Trophoblast cell (in vitro differentiated cells and primary cell): Measurements from ENCODE around the gene PAX9.

Experiments used
- DNase-seq, 2 donors: peaks; one replicate each; pipeline ENCODE4 v3.0.0-alpha.2; 2016
- H2AFZ ChIP-seq: 2 replicates; pipeline ENCODE4 v1.6.1; 2013; ENCODE audit warnings: low read length, moderate library complexity, mild to moderate bottlenecking; ENCODE audit not compliant: insufficient read depth, poor library complexity
- H2AK5ac ChIP-seq: 2 replicates; pipeline ENCODE4 v1.6.1; 2013; ENCODE audit warnings: mild to moderate bottlenecking, low read length
- H2BK120ac ChIP-seq: 2 replicates; pipeline ENCODE4 v1.6.1; 2013; ENCODE audit warnings: low read length, mild to moderate bottlenecking, moderate library complexity; ENCODE audit not compliant: insufficient read depth, poor library complexity
- H2BK12ac ChIP-seq: 2 replicates; pipeline ENCODE4 v1.6.1; 2013; ENCODE audit warnings: mild to moderate bottlenecking, low read length, moderate library complexity
- H2BK5ac ChIP-seq: 2 replicates; pipeline ENCODE4 v1.6.1; 2013; ENCODE audit warnings: low read length, low read depth, moderate library complexity, mild to moderate bottlenecking; ENCODE audit not compliant: poor library complexity
- H3K14ac ChIP-seq: 2 replicates; pipeline ENCODE4 v1.6.1; 2013; ENCODE audit warnings: mild to moderate bottlenecking, low read length
- H3K18ac ChIP-seq: 2 replicates; pipeline ENCODE4 v1.6.1; 2013; ENCODE audit warnings: mild to moderate bottlenecking, low read length
- H3K23ac ChIP-seq: 2 replicates; pipeline ENCODE4 v1.6.1; 2013; ENCODE audit warnings: low read length
- H3K27ac ChIP-seq: 2 replicates; pipeline ENCODE4 v1.5.1; 2013; ENCODE audit warnings: low read depth, mild to moderate bottlenecking, inconsistent platforms, low read length, moderate library complexity
- H3K27me3 ChIP-seq: 2 replicates; pipeline ENCODE4 v1.6.1; 2013; ENCODE audit warnings: inconsistent platforms, mild to moderate bottlenecking, low read length, moderate library complexity; ENCODE audit not compliant: insufficient read depth
- H3K36me3 ChIP-seq, 2 experiments: 1 replicate in 1 of 2; 2 replicates in 1 of 2; pipeline ENCODE4 v1.6.1; 2013; ENCODE audit warnings: low read length in 2 of 2, mild to moderate bottlenecking in 2 of 2, moderate library complexity in 1 of 2; ENCODE audit not compliant: insufficient read depth in 2 of 2, control insufficient read depth in 1 of 2
- H3K4ac ChIP-seq: 2 replicates; pipeline ENCODE4 v1.6.1; 2013; ENCODE audit warnings: low read depth, mild to moderate bottlenecking, low read length, moderate library complexity
- H3K4me1 ChIP-seq, 2 experiments: 1 replicate in 1 of 2; 2 replicates in 1 of 2; pipeline ENCODE4 v1.6.1; 2013; ENCODE audit warnings: low read length in 2 of 2, mild to moderate bottlenecking in 2 of 2, moderate library complexity in 1 of 2; ENCODE audit not compliant: insufficient read depth in 2 of 2, control insufficient read depth in 1 of 2
- H3K4me2 ChIP-seq: 2 replicates; pipeline ENCODE4 v1.6.1; 2013; ENCODE audit warnings: inconsistent platforms, mild to moderate bottlenecking, low read length, moderate library complexity
- H3K4me3 ChIP-seq: 2 replicates; pipeline ENCODE4 v1.5.1; 2013; ENCODE audit warnings: mild to moderate bottlenecking, low read depth, low read length, inconsistent platforms
- H3K79me1 ChIP-seq: one replicate; pipeline ENCODE4 v1.6.1; 2013; ENCODE audit warnings: low read length
- H3K79me2 ChIP-seq: 2 replicates; pipeline ENCODE4 v1.6.1; 2013; ENCODE audit warnings: low read length, mild to moderate bottlenecking; ENCODE audit not compliant: control insufficient read depth, insufficient read depth, poor library complexity
- H3K9ac ChIP-seq: 2 replicates; pipeline ENCODE4 v1.6.1; 2013; ENCODE audit warnings: mild to moderate bottlenecking, low read length
- H3K9me3 ChIP-seq: 2 replicates; pipeline ENCODE4 v1.6.1; 2013; ENCODE audit warnings: low read depth, mild to moderate bottlenecking, control low read depth, inconsistent platforms, low read length; ENCODE audit not compliant: insufficient read depth
- H4K12ac ChIP-seq: 2 replicates; pipeline ENCODE4 v1.6.1; 2013; ENCODE audit warnings: low read depth, mild to moderate bottlenecking, low read length, moderate library complexity
- H4K8ac ChIP-seq: 2 replicates; pipeline ENCODE4 v1.6.1; 2013; ENCODE audit warnings: low read depth, mild to moderate bottlenecking, low read length, moderate library complexity
- H4K91ac ChIP-seq: one replicate; pipeline ENCODE4 v1.6.1; 2013; ENCODE audit warnings: low read depth, mild to moderate bottlenecking, low read length, moderate library complexity
- WGBS: extraction: QIAGEN DNeasy Blood & Tissue Kit; methylation state at CpG from one replicate; pipeline ENCODE4 v1.1.7; 2013; ENCODE audit warnings: missing lambda C conversion rate; ENCODE audit not compliant: insufficient read length, insufficient coverage; ENCODE audit errors: extremely low coverage; 5-methylcytosine and 5-hydroxymethylcytosine counted together

Gene PAX9

DNA sequence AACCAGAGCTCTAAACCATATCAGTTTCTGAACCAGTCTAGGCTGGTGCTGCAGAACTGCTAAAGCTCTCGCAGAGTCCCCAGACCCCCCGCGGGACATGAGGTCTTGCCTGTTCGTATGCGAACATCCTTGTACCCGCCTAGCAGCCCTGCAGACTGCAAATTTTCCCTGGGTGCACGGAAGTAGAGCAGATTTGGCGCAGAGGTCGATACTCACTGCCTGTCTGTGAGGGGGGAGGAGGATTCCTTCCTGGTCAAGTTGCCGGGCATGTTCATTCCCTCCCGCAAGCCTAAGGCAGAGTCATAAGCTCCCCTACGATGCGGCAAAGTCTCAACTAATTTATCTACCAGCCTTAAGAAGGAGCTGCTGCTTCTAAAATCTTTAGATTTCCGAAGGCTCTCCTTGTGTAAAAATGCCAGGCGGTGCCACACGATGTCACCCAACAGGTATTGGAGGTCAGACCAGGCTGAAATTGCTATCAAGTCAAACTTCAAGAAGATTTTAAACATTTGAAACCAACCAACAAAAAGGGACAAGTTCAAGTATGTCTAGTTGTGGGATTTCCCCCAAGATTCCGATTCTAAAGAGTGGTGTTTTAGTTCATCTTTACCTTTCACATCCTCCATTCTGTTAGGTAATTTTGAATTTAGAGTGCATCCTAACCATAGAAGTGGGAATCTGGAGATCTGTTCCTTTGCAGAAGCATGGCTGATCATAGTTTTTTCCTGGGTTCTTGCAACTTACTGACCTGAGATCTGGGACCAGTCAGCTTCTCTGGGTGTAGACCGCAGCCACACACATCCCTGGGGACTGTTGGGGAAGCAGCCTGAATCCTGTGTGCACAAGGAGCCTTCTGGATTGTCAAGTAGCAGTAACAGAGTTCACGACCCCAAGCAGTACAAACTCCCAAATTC lies 1.6 kb upstream of the PAX9 start:
- no CpG with 5 or more reads among the region's 19 CpGs for WGBS
- H3K27me3 ChIP-seq, result peaks cover 91% of the 10 kb centered on the region
- no peak overlapping the region for H2BK120ac ChIP-seq
- H3K9me3 ChIP-seq, result peaks cover 14% of the 10 kb centered on the region
- no peak overlapping the region for H4K8ac ChIP-seq
- H3K36me3 ChIP-seq, result no peaks in the 10 kb centered on the region
- H3K9ac ChIP-seq, result no peak overlapping the region
- no peaks in the 10 kb centered on the region for H3K79me1 ChIP-seq
- H3K4me2 ChIP-seq, result no peak overlapping the region
- DNase-seq, result no peak
- H3K27ac ChIP-seq, result no peak overlapping the region
- H4K91ac ChIP-seq, result no peak overlapping the region
- no peak overlapping the region for H4K12ac ChIP-seq
- H3K4me1 ChIP-seq, result peaks cover 26 to 30% of the 10 kb centered on the region in 2 experiments
- H2BK12ac ChIP-seq, result no peak overlapping the region
- H3K4ac ChIP-seq, result no peak overlapping the region
- no peak overlapping the region for H2BK5ac ChIP-seq
- no peak overlapping the region for H3K14ac ChIP-seq
- no peak overlapping the region for H3K18ac ChIP-seq
- H3K23ac ChIP-seq, result no peak overlapping the region
- no peaks in the 10 kb centered on the region for H3K79me2 ChIP-seq
- H2AK5ac ChIP-seq, result no peak overlapping the region
- no peak overlapping the region for H3K4me3 ChIP-seq
- no peak overlapping the region for H2AFZ ChIP-seq

DNA sequence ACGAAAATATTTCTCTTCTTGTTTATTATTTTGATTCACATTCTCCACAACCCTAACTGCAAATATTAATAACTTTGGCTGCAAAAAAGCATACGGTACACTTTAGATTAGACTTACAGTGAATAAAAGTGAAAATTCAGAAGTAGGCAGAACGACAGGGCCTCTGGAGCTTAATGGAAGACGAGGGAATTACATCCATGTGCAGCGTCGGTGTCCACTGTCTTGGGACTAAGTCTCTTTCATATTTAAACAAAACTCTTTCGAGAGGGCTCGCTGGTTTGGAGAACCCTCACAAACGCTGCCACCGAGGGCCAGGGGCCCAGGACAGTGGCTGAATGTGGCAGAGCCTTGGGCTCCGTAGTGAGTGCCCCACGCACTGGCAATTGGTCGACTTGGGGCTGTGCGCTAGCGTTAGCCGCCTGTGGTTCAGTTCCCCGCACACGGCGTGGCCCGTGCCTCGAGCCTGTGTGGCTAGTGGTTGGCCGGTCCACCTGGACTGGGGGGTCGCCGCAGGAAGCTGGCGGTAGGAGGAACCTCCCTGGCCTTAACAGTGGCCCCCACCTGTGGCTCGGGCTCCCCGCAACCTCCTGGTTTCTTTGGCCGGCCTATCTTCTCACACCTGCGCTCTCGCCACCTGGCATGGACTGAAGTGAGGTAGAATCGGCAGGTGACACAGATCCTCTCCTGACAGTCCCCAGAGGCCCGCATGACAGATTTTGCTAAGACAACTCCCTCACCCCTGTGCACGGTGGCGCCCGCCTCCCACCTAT lies 739 bp upstream of the PAX9 start:
- WGBS, result no CpG with 5 or more reads among the region's 35 CpGs
- no peak overlapping the region for H4K12ac ChIP-seq
- H3K23ac ChIP-seq, result no peak overlapping the region

DNA sequence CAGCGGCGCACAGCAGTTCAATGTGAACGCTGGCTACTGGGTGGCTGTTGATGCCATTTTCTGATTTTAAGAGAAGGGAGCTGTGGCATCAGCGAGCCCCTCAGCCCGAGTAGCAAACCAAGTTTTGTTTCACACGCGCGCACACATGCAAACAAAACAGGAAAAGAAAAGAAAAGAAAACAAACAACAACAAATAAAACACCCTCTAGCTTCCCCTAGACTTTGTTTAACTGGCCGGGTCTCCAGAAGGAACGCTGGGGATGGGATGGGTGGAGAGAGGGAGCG lies 540 bp downstream of the PAX9 start:
- WGBS, result no CpG with 5 or more reads among the region's 11 CpGs

More for the DNA sequence above, 739 bp upstream of the PAX9 start:
- Histone ChIP-seq H3K9ac (no peak overlapping the region), H4K8ac (no peak overlapping the region), H3K14ac (no peak overlapping the region), H3K4me2 (peak overlapping the region; percentile 82), H3K9me3 (peaks cover 15% of the 10 kb centered on the region), H2AK5ac (no peak overlapping the region), H3K36me3 (no peaks in the 10 kb centered on the region), H3K27me3 (peaks cover 90% of the 10 kb centered on the region), H3K79me1 (no peaks in the 10 kb centered on the region), H4K91ac (no peak overlapping the region), H2AFZ (peak overlapping the region; percentile 59), H3K4me3 (no peak overlapping the region), H3K4ac (no peak overlapping the region), H3K4me1 (peaks cover 26 to 29% of the 10 kb centered on the region in 2 experiments), H3K27ac (no peak overlapping the region), H3K79me2 (no peaks in the 10 kb centered on the region), H2BK120ac (no peak overlapping the region), H2BK12ac (no peak overlapping the region), H2BK5ac (no peak overlapping the region), H3K18ac (no peak overlapping the region)
- DNase-seq, result no peak

DNA sequence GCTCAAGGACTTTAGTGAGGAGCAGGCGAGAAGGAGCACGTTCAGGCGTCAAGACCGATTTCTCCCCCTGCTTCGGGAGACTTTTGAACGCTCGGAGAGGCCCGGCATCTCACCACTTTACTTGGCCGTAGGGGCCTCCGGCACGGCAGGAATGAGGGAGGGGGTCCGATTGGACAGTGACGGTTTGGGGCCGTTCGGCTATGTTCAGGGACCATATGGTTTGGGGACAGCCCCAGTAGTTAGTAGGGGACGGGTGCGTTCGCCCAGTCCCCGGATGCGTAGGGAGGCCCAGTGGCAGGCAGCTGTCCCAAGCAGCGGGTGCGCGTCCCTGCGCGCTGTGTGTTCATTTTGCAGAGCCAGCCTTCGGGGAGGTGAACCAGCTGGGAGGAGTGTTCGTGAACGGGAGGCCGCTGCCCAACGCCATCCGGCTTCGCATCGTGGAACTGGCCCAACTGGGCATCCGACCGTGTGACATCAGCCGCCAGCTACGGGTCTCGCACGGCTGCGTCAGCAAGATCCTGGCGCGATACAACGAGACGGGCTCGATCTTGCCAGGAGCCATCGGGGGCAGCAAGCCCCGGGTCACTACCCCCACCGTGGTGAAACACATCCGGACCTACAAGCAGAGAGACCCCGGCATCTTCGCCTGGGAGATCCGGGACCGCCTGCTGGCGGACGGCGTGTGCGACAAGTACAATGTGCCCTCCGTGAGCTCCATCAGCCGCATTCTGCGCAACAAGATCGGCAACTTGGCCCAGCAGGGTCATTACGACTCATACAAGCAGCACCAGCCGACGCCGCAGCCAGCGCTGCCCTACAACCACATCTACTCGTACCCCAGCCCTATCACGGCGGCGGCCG lies 1.1 kb downstream of the PAX9 start:
- H2BK5ac ChIP-seq, result no peak overlapping the region
- no peak overlapping the region for H3K4ac ChIP-seq
- no peak overlapping the region for H4K8ac ChIP-seq
- H2AFZ ChIP-seq, result peak overlapping the region; percentile 57
- no peak overlapping the region for H2AK5ac ChIP-seq
- no peak overlapping the region for H3K27ac ChIP-seq
- H3K23ac ChIP-seq, result no peak overlapping the region
- H3K14ac ChIP-seq, result no peak overlapping the region
- no peaks in the 10 kb centered on the region for H3K79me2 ChIP-seq
- H2BK12ac ChIP-seq, result no peak overlapping the region
- H3K18ac ChIP-seq, result no peak overlapping the region
- H3K79me1 ChIP-seq, result no peaks in the 10 kb centered on the region
- H3K4me3 ChIP-seq, result peak overlapping the region; percentile 41
- no peak overlapping the region for H2BK120ac ChIP-seq
- DNase-seq, result no peak
- H3K9me3 ChIP-seq, result peaks cover 12% of the 10 kb centered on the region
- H3K36me3 ChIP-seq, result no peaks in the 10 kb centered on the region
- no peak overlapping the region for H3K9ac ChIP-seq
- H4K91ac ChIP-seq, result no peak overlapping the region
- H4K12ac ChIP-seq, result no peak overlapping the region
- H3K4me2 ChIP-seq, result peak overlapping the region; percentile 82
- H3K27me3 ChIP-seq, result peaks cover 85% of the 10 kb centered on the region
- no CpG with 5 or more reads among the region's 71 CpGs for WGBS
- peaks cover 26% of the 10 kb centered on the region in 2 experiments for H3K4me1 ChIP-seq

More for the DNA sequence above, 540 bp downstream of the PAX9 start:
- Histone ChIP-seq H2BK120ac (no peak overlapping the region), H3K9ac (no peak overlapping the region), H2AFZ (no peak overlapping the region), H3K36me3 (no peaks in the 10 kb centered on the region), H2BK5ac (no peak overlapping the region), H4K91ac (no peak overlapping the region), H3K4ac (no peak overlapping the region), H3K27ac (no peak overlapping the region), H3K23ac (no peak overlapping the region), H3K79me2 (no peaks in the 10 kb centered on the region), H4K12ac (no peak overlapping the region), H3K27me3 (peaks cover 90% of the 10 kb centered on the region), H3K4me3 (no peak overlapping the region), H3K14ac (no peak overlapping the region), H3K4me2 (peak overlapping the region; percentile 82), H3K9me3 (peaks cover 12% of the 10 kb centered on the region), H2BK12ac (no peak overlapping the region), H2AK5ac (no peak overlapping the region), H4K8ac (no peak overlapping the region), H3K4me1 (peaks cover 29 to 30% of the 10 kb centered on the region in 2 experiments), H3K18ac (no peak overlapping the region), H3K79me1 (no peaks in the 10 kb centered on the region)
- no peak for DNase-seq
